Mesothelial cell of epicardium (in vitro differentiated cells): ENCODE results near the gene LPGAT1. TPM values are rescaled to one million over a fixed set of nuclear protein-coding genes. Genes with fewer than 3 reads are reported as not detected.

Experiments used
- DNase-seq, 2 experiments: peaks; one replicate each; pipeline ENCODE4 v3.0.0; 2021; ENCODE audit warnings: low spot score in 2 of 2; ENCODE audit not compliant: unreplicated experiment in 2 of 2
- H3K27ac Mint-ChIP-seq: 2 replicates; pipeline ENCODE4 v1.8.0; 2021; ENCODE audit warnings: mixed read lengths
- H3K27me3 Mint-ChIP-seq: 2 replicates; pipeline ENCODE4 v1.8.0; 2021; ENCODE audit warnings: low read depth, mixed read lengths
- H3K36me3 Mint-ChIP-seq: 2 replicates; pipeline ENCODE4 v1.8.0; 2021; ENCODE audit warnings: mixed read lengths
- H3K4me1 Mint-ChIP-seq: 2 replicates; pipeline ENCODE4 v1.8.0; 2021; ENCODE audit warnings: mixed read lengths
- H3K4me3 Mint-ChIP-seq: 2 replicates; pipeline ENCODE4 v1.8.0; 2021; ENCODE audit warnings: mild to moderate bottlenecking, moderate library complexity, mixed read lengths
- H3K9me3 Mint-ChIP-seq: 2 replicates; pipeline ENCODE4 v1.8.0; 2021; ENCODE audit warnings: mixed read lengths
- CTCF ChIP-seq: fragments of 200-600 bp; sonication (generic); IDR thresholded peaks from one replicate; pipeline ENCODE4 v1.5.0; 2021; ENCODE audit warnings: antibody characterized with exemption; ENCODE audit not compliant: unreplicated experiment
- total RNA-seq: library from RNA; stranded (reverse); gene quantifications from 3 replicates; pipeline ENCODE4 v1.2.1, GENCODE V29; 2021

The LPGAT1 gene
- total RNA-seq, 1 donor from 2014 or later: 29.8 TPM

GRCh38 chr1:211825980-211826379 is 4.6 kb downstream of the LPGAT1 start:
- no peak for DNase-seq

GRCh38 chr1:211822677-211823407 is 7.7 kb downstream of the LPGAT1 start:
- Mint-ChIP-seq H3K9me3 (peaks cover 17% of the 10 kb centered on the region), H3K4me1 (peaks cover 6% of the 10 kb centered on the region), H3K27ac (no peak overlapping the region), H3K27me3 (no peaks in the 10 kb centered on the region), H3K36me3 (peaks cover 32% of the 10 kb centered on the region), H3K4me3 (no peak overlapping the region)
- no peak for TF ChIP-seq CTCF
- DNase-seq: no peak

More at GRCh38 chr1:211825980-211826379, 4.6 kb downstream of the LPGAT1 start:
- Mint-ChIP-seq H3K27ac (no peak overlapping the region), H3K36me3 (peaks cover 13% of the 10 kb centered on the region), H3K4me3 (no peak overlapping the region), H3K4me1 (peaks cover 16% of the 10 kb centered on the region), H3K9me3 (peaks cover 6% of the 10 kb centered on the region), H3K27me3 (no peaks in the 10 kb centered on the region)
- TF ChIP-seq CTCF: no peak

GRCh38 chr1:211816586-211816985 is 14.0 kb downstream of the LPGAT1 start:
- Mint-ChIP-seq H3K9me3 (peaks cover 17% of the 10 kb centered on the region), H3K4me3 (no peak overlapping the region), H3K27me3 (no peaks in the 10 kb centered on the region), H3K27ac (no peak overlapping the region), H3K36me3 (peaks cover 32% of the 10 kb centered on the region), H3K4me1 (no peaks in the 10 kb centered on the region)
- TF ChIP-seq CTCF: no peak
- DNase-seq: no peak

GRCh38 chr1:211814313-211814712 is 16.2 kb downstream of the LPGAT1 start:
- H3K27me3 Mint-ChIP-seq: no peaks in the 10 kb centered on the region
- H3K36me3 Mint-ChIP-seq: peaks cover 27% of the 10 kb centered on the region
- H3K27ac Mint-ChIP-seq: no peak overlapping the region
- H3K9me3 Mint-ChIP-seq: peaks cover under 1% of the 10 kb centered on the region
- H3K4me1 Mint-ChIP-seq: no peaks in the 10 kb centered on the region
- H3K4me3 Mint-ChIP-seq: no peak overlapping the region
- no peak for DNase-seq
- TF ChIP-seq CTCF: no peak

- no peak for TF ChIP-seq CTCF
- Mint-ChIP-seq H3K27ac (no peak overlapping the region), H3K4me1 (no peaks in the 10 kb centered on the region), H3K4me3 (no peak overlapping the region), H3K36me3 (peaks cover 30% of the 10 kb centered on the region), H3K27me3 (no peaks in the 10 kb centered on the region), H3K9me3 (peaks cover 3% of the 10 kb centered on the region)
- DNase-seq: no peak
These were observed 17.0 kb downstream of the LPGAT1 start for GRCh38 chr1:211813590-211813989.
